ENCODE data around the gene TSBP1.
"Not testable (repeated sequence)": the region's sequence is repeated elsewhere in the genome, so short reads cannot be mapped to it uniquely, and the experiment has no call there.

The TSBP1 gene

GRCh38 chr6:32379545-32379944, 7.8 kb upstream of the TSBP1 start:
- Histone ChIP-seq H3K36me3 (no peaks in the 10 kb centered on the region), H3K9me3 (no peaks in the 10 kb centered on the region), H3K9ac (no peak overlapping the region), H3K27ac (no peak overlapping the region), H3K4me3 (no peak overlapping the region), H3K4me2 (no peak overlapping the region), H4K20me1 (no peaks in the 10 kb centered on the region), H3K4me1 (no peaks in the 10 kb centered on the region; the same call in 1 of the 2 replicates), H3K27me3 (no peaks in the 10 kb centered on the region)
- no peak for TF ChIP-seq Cebpa-rat (IDR thresholded peaks at IDR 0.05)

- no peaks in the 10 kb centered on the region for H3K27me3 ChIP-seq
- no peaks in the 10 kb centered on the region for H3K9me3 ChIP-seq
- no peak overlapping the region for H3K27ac ChIP-seq
- no peak overlapping the region for H3K4me3 ChIP-seq
- no peaks in the 10 kb centered on the region for H3K36me3 ChIP-seq
- no peak overlapping the region for H3K4me2 ChIP-seq
- no peaks in the 10 kb centered on the region for H3K4me1 ChIP-seq
- no peak overlapping the region for H3K9ac ChIP-seq
- H4K20me1 ChIP-seq = no peaks in the 10 kb centered on the region
- TF ChIP-seq Cebpa-rat (IDR thresholded peaks at IDR 0.05) = no peak
Observed at GRCh38 chr6:32375739-32376529, 4.2 kb upstream of the TSBP1 start.

GRCh38 chr6:32371229-32371628, 474 bp downstream of the TSBP1 start:
- Histone ChIP-seq H3K9ac (no peak overlapping the region), H3K4me2 (no peak overlapping the region), H3K36me3 (no peaks in the 10 kb centered on the region), H3K27ac (no peak overlapping the region), H3K4me1 (no peaks in the 10 kb centered on the region), H3K27me3 (no peaks in the 10 kb centered on the region), H4K20me1 (no peaks in the 10 kb centered on the region), H3K4me3 (no peak overlapping the region), H3K9me3 (no peaks in the 10 kb centered on the region)
- no peak for TF ChIP-seq Cebpa-rat (IDR thresholded peaks at IDR 0.05)

- no peaks in the 10 kb centered on the region for H3K9me3 ChIP-seq
- no peaks in the 10 kb centered on the region for H3K27me3 ChIP-seq
- no peaks in the 10 kb centered on the region for H3K4me1 ChIP-seq
- H3K27ac ChIP-seq = no peak overlapping the region
- no peaks in the 10 kb centered on the region for H3K36me3 ChIP-seq
- H3K4me3 ChIP-seq = no peak overlapping the region
- no peak for TF ChIP-seq Cebpa-rat (IDR thresholded peaks at IDR 0.05)
- no peaks in the 10 kb centered on the region for H4K20me1 ChIP-seq
- no peak overlapping the region for H3K9ac ChIP-seq
- no peak overlapping the region for H3K4me2 ChIP-seq
Observed at GRCh38 chr6:32370505-32370904, 1.2 kb downstream of the TSBP1 start.

GRCh38 chr6:32369660-32370059, 2.0 kb downstream of the TSBP1 start:
- TF ChIP-seq Cebpa-rat (IDR thresholded peaks at IDR 0.05) = no peak
- Histone ChIP-seq H3K4me1 (no peaks in the 10 kb centered on the region), H3K9ac (no peak overlapping the region), H3K27me3 (no peaks in the 10 kb centered on the region), H4K20me1 (no peaks in the 10 kb centered on the region), H3K27ac (no peak overlapping the region), H3K4me3 (no peak overlapping the region), H3K9me3 (no peaks in the 10 kb centered on the region), H3K36me3 (no peaks in the 10 kb centered on the region), H3K4me2 (no peak overlapping the region)

- no peak overlapping the region for H3K9ac ChIP-seq
- H3K9me3 ChIP-seq = no peaks in the 10 kb centered on the region
- no peak overlapping the region for H3K27ac ChIP-seq
- no peaks in the 10 kb centered on the region for H3K4me1 ChIP-seq
- no peaks in the 10 kb centered on the region for H3K36me3 ChIP-seq
- no peak for TF ChIP-seq Cebpa-rat (IDR thresholded peaks at IDR 0.05)
- no peaks in the 10 kb centered on the region for H3K27me3 ChIP-seq
- H3K4me2 ChIP-seq = no peak overlapping the region
- no peaks in the 10 kb centered on the region for H4K20me1 ChIP-seq
- no peak overlapping the region for H3K4me3 ChIP-seq
Observed at GRCh38 chr6:32367644-32368043, 4.1 kb downstream of the TSBP1 start.

GRCh38 chr6:32359225-32359624, 12.5 kb downstream of the TSBP1 start:
- not testable (repeated sequence) for H3K9ac ChIP-seq, H3K4me1 ChIP-seq, H3K9me3 ChIP-seq, H3K36me3 ChIP-seq, H3K4me3 ChIP-seq, H3K27ac ChIP-seq, H3K4me2 ChIP-seq, H3K27me3 ChIP-seq, H4K20me1 ChIP-seq

GRCh38 chr6:32358548-32358947, 13.2 kb downstream of the TSBP1 start:
- not testable (repeated sequence) for H3K27me3 ChIP-seq, H3K4me3 ChIP-seq, H3K9ac ChIP-seq, H3K4me1 ChIP-seq, H3K27ac ChIP-seq, H3K36me3 ChIP-seq, H4K20me1 ChIP-seq, H3K9me3 ChIP-seq, H3K4me2 ChIP-seq

- H3K36me3 ChIP-seq = no peaks in the 10 kb centered on the region
- H4K20me1 ChIP-seq = no peaks in the 10 kb centered on the region
- H3K4me3 ChIP-seq = no peak overlapping the region
- no peaks in the 10 kb centered on the region for H3K4me1 ChIP-seq
- no peak for TF ChIP-seq Cebpa-rat (IDR thresholded peaks at IDR 0.05)
- H3K27me3 ChIP-seq = no peaks in the 10 kb centered on the region
- H3K9ac ChIP-seq = no peak overlapping the region
- no peaks in the 10 kb centered on the region for H3K9me3 ChIP-seq
- no peak overlapping the region for H3K27ac ChIP-seq
- no peak overlapping the region for H3K4me2 ChIP-seq
Observed at GRCh38 chr6:32355018-32355417, 16.7 kb downstream of the TSBP1 start.

- Histone ChIP-seq H3K9me3 (no peaks in the 10 kb centered on the region), H3K4me3 (no peak overlapping the region), H4K20me1 (no peaks in the 10 kb centered on the region), H3K36me3 (no peaks in the 10 kb centered on the region), H3K27ac (no peak overlapping the region), H3K27me3 (no peaks in the 10 kb centered on the region), H3K9ac (no peak overlapping the region), H3K4me2 (no peak overlapping the region), H3K4me1 (no peaks in the 10 kb centered on the region)
- no peak for TF ChIP-seq Cebpa-rat (IDR thresholded peaks at IDR 0.05)
Observed at GRCh38 chr6:32353348-32353747, 18.4 kb downstream of the TSBP1 start.

- Histone ChIP-seq H3K4me2 (no peak overlapping the region), H3K4me1 (no peaks in the 10 kb centered on the region), H3K27ac (no peak overlapping the region), H4K20me1 (no peaks in the 10 kb centered on the region), H3K9me3 (no peaks in the 10 kb centered on the region), H3K27me3 (no peaks in the 10 kb centered on the region), H3K4me3 (no peak overlapping the region), H3K36me3 (no peaks in the 10 kb centered on the region), H3K9ac (no peak overlapping the region)
- no peak for TF ChIP-seq Cebpa-rat (IDR thresholded peaks at IDR 0.05)
Observed at GRCh38 chr6:32340242-32340641, 31.5 kb downstream of the TSBP1 start.

Measured in BLaER1 (cell line).